GM12801 (cell line): ENCODE data around the gene SDK2.

Source experiments
- CTCF ChIP-seq: IDR thresholded peaks from one replicate; pipeline ENCODE4 v1.5.1; 2011; ENCODE audit warnings: control low read depth; ENCODE audit not compliant: insufficient read length; ENCODE audit errors: extremely low read depth

The SDK2 gene

GRCh38 chr17:73519714-73520368, 124.4 kb downstream of the SDK2 start:
- TF ChIP-seq CTCF = no peak

DNA sequence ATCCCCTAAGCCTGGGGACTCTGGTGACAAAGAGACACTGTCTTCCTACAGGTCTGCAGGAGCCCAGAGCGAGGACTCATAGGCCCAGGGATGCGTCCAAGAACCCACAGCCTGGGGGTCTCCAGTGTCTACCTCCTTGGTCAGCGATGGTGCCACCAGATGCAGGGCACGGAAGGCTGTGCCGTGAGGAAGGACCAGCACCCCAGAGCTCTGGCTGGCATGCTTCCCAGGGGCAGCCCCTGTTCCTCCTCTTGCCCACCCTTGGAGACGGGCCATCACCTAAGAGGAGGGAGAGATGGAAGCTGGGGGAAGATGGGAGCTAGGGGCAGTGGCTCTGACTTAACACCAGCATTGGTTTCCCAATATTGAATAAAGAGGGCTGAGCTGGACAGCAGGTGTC, 125.2 kb downstream of the SDK2 start:
- TF ChIP-seq CTCF = no peak

DNA sequence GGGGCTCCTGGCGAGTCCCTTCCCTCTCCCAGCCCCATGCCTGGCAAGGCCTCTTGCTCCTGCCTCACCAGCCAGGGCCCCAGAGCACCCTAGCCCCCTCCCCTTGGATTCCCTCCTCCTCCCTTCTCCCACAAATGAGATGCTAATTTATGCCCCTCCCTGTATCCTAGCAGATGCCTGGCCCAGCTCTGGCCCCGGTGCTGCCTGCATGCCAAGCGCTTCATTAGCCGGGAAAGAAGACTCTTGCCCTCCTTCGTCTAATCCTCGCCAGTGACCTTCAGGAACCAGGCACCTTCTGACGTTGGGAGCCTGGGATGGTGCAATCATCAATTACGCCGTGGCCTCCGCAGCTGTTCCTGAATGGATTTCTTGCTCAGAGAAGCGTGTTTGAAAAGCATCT, 127.8 kb downstream of the SDK2 start:
- TF ChIP-seq CTCF = no peak

GRCh38 chr17:73514146-73514863, 129.9 kb downstream of the SDK2 start:
- no peak for TF ChIP-seq CTCF

DNA sequence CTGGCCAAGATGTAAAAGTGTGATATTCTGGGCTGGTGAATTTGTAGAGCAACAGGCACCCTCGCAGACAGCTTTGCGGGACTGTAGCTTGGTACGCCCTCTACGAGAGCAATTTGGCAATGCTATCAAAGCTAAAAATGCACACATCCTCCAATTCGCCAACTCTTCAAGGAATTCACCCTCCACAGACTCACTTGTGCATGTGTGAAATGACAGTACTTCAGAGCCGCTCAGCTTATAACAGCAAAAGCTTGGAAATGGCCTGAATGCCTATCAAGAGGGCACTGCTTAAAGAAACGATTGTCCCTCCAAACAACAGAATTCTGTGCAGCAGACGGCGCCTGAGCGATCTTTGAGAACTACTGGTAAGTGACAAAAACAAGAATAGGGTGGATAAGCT, 130.8 kb downstream of the SDK2 start:
- no peak for TF ChIP-seq CTCF

DNA sequence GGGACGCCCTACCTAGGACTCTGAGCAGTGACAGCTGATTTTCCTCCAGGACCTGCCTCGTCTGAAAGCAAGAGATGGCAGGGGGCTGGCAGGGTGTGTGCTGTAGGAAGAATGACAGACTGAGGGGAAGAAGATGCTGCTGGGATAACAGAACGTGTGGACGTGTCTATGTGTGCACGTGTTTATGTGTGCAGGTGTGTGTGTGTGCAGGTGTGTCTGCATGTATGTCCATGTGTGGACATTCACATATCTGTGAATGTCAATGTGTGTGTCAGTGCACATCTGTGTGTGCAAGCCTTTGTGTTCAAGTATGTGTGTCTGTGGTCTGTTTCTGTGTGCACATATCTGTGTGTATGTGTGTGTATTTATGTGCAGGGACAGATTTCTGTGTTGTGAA, 132.5 kb downstream of the SDK2 start:
- TF ChIP-seq CTCF = no peak

GRCh38 chr17:73510981-73511718, 133.1 kb downstream of the SDK2 start:
- TF ChIP-seq CTCF = no peak
